Loucy (cell line): ENCODE results near the gene SLC2A1.

Experiments used
- EZH2phosphoT487 ChIP-seq: fragments of 200-600 bp; IDR thresholded peaks from 2 replicates; pipeline ENCODE4 v1.6.1; 2018; ENCODE audit warnings: antibody characterized with exemption, mild to moderate bottlenecking, moderate library complexity, borderline replicate concordance
- TF ChIP-seq, protein P1 (sequence below): fragments of 200-600 bp; sonication (generic); conservative IDR thresholded peaks from 2 replicates; pipeline ENCODE4 v1.5.1; 2014; ENCODE audit warnings: mild to moderate bottlenecking, antibody characterized with exemption, low read length

DNA sequence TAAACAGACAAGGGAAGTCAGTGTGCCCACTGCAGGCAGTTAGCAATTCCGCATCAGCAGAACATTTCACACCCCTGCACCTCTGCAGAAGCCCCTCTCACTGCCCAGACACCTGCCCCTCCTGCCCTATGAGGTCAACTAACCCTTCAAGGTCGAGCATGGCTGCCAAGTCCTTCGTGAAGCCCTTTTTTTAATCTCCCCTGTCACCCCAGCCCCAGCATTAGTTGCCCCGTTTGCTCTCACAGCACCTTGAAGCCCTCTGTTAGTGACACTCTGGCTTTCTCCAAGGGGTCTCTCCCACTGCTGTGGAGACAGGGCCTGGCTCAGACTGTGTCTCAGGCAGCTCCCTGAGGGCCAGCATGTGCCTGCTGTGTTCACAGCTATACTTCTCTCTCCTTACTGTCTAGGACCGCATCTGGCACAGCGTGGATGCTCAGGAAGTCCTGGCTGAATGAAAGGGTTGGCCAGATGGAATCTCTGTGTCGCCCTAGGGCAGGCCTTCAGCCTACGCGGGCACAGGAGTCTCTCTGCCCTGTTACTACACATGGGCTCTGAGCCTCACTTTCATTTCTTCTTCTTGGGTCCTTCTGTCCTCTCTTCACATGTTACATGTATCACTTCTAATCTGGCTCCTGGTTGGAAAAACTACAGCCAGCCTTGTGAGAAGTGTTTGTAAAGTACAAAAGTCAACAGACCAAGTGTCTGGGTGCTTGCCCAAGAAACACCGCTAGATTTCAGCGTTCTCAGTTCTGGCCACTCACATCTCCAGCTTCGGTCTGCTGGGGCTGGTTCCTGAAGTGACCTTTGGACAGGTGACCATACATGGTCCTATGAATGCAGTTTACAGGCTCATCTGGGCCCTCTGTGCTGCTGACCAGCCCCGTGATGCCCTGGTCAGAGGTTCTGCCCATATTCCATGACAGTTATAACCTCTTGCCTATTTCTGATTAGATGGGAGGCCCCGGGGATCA is 19.7 kb downstream of the SLC2A1 start:
- TF ChIP-seq, protein P1, sequence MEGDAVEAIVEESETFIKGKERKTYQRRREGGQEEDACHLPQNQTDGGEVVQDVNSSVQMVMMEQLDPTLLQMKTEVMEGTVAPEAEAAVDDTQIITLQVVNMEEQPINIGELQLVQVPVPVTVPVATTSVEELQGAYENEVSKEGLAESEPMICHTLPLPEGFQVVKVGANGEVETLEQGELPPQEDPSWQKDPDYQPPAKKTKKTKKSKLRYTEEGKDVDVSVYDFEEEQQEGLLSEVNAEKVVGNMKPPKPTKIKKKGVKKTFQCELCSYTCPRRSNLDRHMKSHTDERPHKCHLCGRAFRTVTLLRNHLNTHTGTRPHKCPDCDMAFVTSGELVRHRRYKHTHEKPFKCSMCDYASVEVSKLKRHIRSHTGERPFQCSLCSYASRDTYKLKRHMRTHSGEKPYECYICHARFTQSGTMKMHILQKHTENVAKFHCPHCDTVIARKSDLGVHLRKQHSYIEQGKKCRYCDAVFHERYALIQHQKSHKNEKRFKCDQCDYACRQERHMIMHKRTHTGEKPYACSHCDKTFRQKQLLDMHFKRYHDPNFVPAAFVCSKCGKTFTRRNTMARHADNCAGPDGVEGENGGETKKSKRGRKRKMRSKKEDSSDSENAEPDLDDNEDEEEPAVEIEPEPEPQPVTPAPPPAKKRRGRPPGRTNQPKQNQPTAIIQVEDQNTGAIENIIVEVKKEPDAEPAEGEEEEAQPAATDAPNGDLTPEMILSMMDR = no peak
- TF ChIP-seq EZH2phosphoT487 = no peak
